Measurements from ENCODE around the gene NEU3. TPM values are rescaled to one million over a fixed set of nuclear protein-coding genes. Genes with fewer than 3 reads are reported as not detected.
"Not testable (repeated sequence)": the region's sequence is repeated elsewhere in the genome, so short reads cannot be mapped to it uniquely, and the experiment has no call there.

The NEU3 gene
- total RNA-seq, 4 donors from 2014 or later, result 11.0 to 20.6 (median 18.3) TPM

DNA sequence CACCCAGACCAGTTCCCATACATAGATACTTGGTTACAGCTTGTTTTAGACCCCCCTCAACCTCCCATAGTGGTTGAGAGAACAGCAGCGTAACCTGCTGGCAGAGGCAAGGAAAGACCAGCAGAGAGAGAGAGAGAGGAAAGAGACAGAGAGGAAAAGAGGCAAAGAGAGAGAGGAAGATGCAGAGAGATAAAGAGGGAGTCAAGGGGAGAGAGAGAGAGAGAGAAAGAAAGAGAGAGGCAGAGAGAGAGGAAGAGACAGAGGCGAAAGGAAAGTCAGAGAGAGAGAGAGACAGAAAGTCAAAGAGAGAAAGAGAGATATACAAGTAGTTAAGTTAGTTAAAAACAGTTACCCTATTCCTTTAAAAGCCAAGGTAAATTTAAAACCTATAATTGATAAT lies 52.5 kb downstream of the NEU3 start:
- Histone ChIP-seq H3K27me3 (no peaks in the 10 kb centered on the region), H3K27ac (no peak overlapping the region), H3K36me3 (no peaks in the 10 kb centered on the region), H3K9me3 (no peaks in the 10 kb centered on the region), H3K4me1 (no peaks in the 10 kb centered on the region), H3K4me3 (no peak overlapping the region)
- TF ChIP-seq, protein P1, sequence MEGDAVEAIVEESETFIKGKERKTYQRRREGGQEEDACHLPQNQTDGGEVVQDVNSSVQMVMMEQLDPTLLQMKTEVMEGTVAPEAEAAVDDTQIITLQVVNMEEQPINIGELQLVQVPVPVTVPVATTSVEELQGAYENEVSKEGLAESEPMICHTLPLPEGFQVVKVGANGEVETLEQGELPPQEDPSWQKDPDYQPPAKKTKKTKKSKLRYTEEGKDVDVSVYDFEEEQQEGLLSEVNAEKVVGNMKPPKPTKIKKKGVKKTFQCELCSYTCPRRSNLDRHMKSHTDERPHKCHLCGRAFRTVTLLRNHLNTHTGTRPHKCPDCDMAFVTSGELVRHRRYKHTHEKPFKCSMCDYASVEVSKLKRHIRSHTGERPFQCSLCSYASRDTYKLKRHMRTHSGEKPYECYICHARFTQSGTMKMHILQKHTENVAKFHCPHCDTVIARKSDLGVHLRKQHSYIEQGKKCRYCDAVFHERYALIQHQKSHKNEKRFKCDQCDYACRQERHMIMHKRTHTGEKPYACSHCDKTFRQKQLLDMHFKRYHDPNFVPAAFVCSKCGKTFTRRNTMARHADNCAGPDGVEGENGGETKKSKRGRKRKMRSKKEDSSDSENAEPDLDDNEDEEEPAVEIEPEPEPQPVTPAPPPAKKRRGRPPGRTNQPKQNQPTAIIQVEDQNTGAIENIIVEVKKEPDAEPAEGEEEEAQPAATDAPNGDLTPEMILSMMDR (IDR thresholded peaks at IDR 0.05 in 4 of 5, conservative IDR thresholded peaks at IDR 0.05 in 1 of 5), result no peak
- TF ChIP-seq POLR2A (IDR thresholded peaks at IDR 0.05), result no peak
- ATAC-seq (no peak), DNase-seq (no peak)
- in situ Hi-C loops (cut with MboI; ENCODE audit: low sequenced_read_pairs in 4 of 4) (no loop called here), intact Hi-C loops (cut with DNase I; ENCODE audit: low total_unique reads) (no loop called here)

DNA sequence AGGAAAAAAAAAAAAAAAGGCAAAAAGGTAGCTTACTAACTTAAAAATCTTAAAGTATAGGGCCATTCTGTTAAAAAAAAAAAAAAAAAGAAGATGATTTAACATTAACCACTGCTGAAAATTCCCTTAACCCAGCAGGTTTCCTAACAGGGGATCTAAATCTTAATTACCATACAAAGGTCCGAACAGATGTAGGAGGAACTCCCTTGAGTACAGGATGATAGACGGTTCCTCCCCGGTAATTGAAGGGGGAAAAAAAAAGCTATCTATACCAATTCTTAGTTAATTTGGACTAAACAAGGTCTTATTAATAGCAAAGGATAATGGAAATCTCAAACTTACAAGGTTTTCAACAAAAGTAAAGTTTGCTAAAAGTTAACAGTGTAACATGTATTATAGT lies 53.1 kb downstream of the NEU3 start:
- H3K9me3 ChIP-seq; H3K4me3 ChIP-seq; H3K4me1 ChIP-seq; H3K27me3 ChIP-seq; DNase-seq; ATAC-seq; intact Hi-C loops (cut with DNase I; ENCODE audit: low total_unique reads); H3K36me3 ChIP-seq; in situ Hi-C loops (cut with MboI; ENCODE audit: low sequenced_read_pairs in 4 of 4); H3K27ac ChIP-seq: not testable (repeated sequence)

DNA sequence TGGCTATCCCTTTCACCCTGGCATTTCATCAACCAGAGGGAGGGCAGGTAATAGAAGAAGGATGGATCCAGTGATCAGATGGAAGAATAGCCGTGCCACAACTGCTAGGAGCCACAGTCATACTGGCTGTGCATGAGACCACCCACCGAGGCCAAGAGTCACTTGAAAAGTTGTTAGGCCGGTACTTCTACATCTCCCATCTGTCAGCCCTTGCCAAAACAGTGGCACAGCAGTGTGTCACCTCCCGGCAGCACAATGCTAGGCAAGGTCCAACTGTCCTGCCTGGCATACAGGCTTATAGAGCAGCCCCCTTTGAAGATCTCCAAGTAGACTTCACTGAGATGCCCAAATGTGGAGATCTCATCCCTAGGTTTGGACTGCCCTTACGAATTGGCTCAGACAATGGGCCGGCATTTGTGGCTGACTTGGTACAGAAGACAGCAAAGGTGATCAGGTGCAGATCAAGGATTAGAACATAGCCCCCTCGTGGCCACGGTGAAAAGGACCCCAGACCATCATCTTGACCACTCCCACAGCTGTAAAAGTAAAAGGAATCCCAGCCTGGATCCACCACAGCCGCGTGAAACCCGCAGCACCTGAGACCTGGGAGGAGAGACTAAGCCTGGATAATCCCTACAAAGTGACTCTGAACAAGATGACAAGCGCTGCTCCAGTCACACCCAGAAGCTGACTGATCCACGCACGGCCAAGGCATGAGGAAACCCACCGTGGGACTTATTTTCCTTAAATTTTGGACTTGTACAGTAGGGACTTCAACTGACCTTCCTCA lies 55.8 kb downstream of the NEU3 start:
- H3K4me3 ChIP-seq; H3K9me3 ChIP-seq; H3K27me3 ChIP-seq; ATAC-seq; H3K36me3 ChIP-seq; in situ Hi-C loops (cut with MboI; ENCODE audit: low sequenced_read_pairs in 4 of 4); H3K27ac ChIP-seq; H3K4me1 ChIP-seq; intact Hi-C loops (cut with DNase I; ENCODE audit: low total_unique reads); DNase-seq: not testable (repeated sequence)

DNA sequence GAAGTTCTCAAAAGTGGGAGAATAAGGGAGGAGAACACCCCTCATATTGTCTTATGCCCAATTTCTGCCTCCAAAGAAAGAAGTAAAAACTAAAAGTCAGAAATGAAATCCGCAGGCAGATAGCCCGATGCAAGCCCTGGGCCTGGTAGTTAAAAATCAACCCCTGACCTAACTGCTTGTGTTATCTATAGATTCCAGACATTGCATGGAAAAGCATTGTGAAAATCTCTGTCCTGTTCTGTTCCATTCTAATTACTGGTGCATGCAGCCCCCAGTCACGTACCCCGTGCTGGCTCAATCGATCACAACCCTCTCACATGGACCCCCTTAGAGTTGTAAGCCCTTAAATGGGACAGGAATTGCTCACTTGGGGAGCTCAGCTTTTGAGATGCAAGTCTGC lies 57.9 kb downstream of the NEU3 start:
- ATAC-seq; DNase-seq; intact Hi-C loops (cut with DNase I; ENCODE audit: low total_unique reads); H3K36me3 ChIP-seq; H3K27ac ChIP-seq; in situ Hi-C loops (cut with MboI; ENCODE audit: low sequenced_read_pairs in 4 of 4); H3K27me3 ChIP-seq; H3K4me3 ChIP-seq; H3K4me1 ChIP-seq; H3K9me3 ChIP-seq: not testable (repeated sequence)

DNA sequence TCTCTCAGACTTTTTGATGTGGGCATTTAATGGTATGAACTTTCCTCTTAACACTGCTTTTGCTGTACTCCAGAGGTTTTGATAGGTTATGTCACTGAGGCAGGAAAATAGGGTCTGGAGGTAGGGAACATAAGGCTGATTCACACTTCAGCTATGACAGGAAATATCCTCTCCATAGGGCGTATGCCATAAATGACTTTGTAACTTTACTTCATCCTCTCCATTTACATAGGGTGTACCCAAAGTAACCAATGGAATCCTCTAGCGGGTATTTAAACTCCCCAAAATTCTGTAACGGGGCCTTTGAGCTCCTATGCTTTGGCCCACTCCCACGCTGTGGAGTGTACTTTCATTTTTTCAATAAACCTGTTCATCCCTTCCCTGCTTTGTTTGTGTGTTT lies 58.5 kb downstream of the NEU3 start:
- H3K4me1 ChIP-seq, result no peaks in the 10 kb centered on the region
- no peaks in the 10 kb centered on the region for H3K36me3 ChIP-seq
- ATAC-seq (no peak), DNase-seq (no peak)
- TF ChIP-seq POLR2A (IDR thresholded peaks at IDR 0.05), result no peak
- TF ChIP-seq, protein P1 (IDR thresholded peaks at IDR 0.05 in 4 of 5, conservative IDR thresholded peaks at IDR 0.05 in 1 of 5), result no peak
- in situ Hi-C loops (cut with MboI; ENCODE audit: low sequenced_read_pairs in 4 of 4), result no loop called here
- no peak overlapping the region for H3K27ac ChIP-seq
- no peak overlapping the region for H3K4me3 ChIP-seq
- intact Hi-C loops (cut with DNase I; ENCODE audit: low total_unique reads), result no loop called here
- no peaks in the 10 kb centered on the region for H3K9me3 ChIP-seq
- no peaks in the 10 kb centered on the region for H3K27me3 ChIP-seq

DNA sequence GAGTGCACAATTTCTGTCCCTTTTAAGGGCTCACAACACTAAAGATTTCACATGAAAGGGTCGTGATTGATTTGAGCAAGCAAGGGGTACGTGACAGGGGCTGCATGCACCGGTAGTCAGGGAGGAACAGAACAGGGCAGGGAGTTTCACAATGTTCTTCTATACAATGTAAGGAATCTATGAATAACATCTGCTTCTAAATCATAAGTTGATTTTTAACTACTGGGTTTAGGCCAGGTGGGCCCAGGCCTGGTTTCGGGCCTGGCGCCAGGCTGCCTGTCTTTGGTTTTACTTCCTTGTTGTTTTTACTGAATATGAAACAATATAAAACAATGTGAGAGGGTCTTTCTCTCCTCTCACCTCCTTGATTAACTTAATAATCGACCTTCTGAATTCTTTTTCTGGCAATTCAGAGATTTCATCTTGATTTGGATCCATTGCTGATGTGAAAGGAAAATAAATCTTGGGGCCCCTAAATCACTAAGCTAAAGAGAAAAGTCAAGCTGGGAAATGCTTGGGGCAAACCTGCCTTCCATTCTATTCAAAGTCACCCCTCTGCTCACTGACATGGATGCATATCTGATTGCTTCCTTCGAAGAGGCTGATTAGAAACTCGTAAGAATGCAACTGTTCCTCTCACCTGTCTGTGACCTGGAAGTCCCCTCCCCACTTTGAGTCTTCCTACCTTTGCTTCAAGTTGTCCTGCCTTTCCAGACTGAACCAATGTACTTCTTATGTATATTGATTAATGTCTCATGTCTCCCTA lies 61.0 kb downstream of the NEU3 start:
- H3K27me3 ChIP-seq, result not testable (repeated sequence)

More for the DNA sequence above, 61.0 kb downstream of the NEU3 start:
- H3K9me3 ChIP-seq; H3K36me3 ChIP-seq; intact Hi-C loops (cut with DNase I; ENCODE audit: low total_unique reads); H3K4me3 ChIP-seq; ATAC-seq; DNase-seq; H3K27ac ChIP-seq; H3K4me1 ChIP-seq; in situ Hi-C loops (cut with MboI; ENCODE audit: low sequenced_read_pairs in 4 of 4): not testable (repeated sequence)
